PC-9 (cell line): Measurements from ENCODE around the gene TLL2.

Experiments
- EZH2 ChIP-seq: fragments of 200-600 bp; sonication (generic); IDR thresholded peaks from 2 replicates; pipeline ENCODE4 v1.8.0; 2017; ENCODE audit warnings: antibody characterized with exemption, low read depth
- TF ChIP-seq, protein P1 (sequence below): fragments of 200-600 bp; sonication (generic); conservative IDR thresholded peaks from 2 replicates; pipeline ENCODE4 v1.6.1; 2017; ENCODE audit warnings: mixed run types, antibody characterized with exemption, mild to moderate bottlenecking, moderate library complexity

DNA sequence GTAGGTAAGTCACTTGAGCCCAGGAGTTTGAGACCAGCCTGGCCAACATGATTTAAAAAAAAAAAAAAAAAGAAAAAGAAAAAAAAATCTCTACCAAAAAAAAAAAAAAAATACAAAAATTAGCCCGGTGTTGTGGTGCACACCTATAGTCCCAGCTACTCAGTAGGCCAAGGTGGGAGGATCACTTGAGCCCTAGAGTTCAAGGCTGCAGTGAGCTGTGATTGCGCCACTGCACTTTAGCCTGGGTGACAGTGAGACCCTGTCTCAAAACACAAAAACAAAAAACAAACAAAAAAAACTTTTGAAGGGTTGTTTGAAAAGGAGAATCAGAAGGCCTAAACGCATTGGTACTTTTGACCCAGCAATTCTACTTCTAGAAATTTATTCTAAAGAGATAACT lies 13.7 kb downstream of the TLL2 start:
- TF ChIP-seq, protein P1, sequence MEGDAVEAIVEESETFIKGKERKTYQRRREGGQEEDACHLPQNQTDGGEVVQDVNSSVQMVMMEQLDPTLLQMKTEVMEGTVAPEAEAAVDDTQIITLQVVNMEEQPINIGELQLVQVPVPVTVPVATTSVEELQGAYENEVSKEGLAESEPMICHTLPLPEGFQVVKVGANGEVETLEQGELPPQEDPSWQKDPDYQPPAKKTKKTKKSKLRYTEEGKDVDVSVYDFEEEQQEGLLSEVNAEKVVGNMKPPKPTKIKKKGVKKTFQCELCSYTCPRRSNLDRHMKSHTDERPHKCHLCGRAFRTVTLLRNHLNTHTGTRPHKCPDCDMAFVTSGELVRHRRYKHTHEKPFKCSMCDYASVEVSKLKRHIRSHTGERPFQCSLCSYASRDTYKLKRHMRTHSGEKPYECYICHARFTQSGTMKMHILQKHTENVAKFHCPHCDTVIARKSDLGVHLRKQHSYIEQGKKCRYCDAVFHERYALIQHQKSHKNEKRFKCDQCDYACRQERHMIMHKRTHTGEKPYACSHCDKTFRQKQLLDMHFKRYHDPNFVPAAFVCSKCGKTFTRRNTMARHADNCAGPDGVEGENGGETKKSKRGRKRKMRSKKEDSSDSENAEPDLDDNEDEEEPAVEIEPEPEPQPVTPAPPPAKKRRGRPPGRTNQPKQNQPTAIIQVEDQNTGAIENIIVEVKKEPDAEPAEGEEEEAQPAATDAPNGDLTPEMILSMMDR, result no peak
- TF ChIP-seq EZH2, result no peak
